ENCODE data around the gene EPN1. TPM values are rescaled to one million over a fixed set of nuclear protein-coding genes. Genes with fewer than 3 reads are reported as not detected.

The EPN1 gene
- total and polyA plus RNA-seq, 9 of the 15 experiments (the other 6 are each of a cell fraction or from before 2014, with no cell fraction given), result 0.08 to 138 (median 12.7) TPM

DNA sequence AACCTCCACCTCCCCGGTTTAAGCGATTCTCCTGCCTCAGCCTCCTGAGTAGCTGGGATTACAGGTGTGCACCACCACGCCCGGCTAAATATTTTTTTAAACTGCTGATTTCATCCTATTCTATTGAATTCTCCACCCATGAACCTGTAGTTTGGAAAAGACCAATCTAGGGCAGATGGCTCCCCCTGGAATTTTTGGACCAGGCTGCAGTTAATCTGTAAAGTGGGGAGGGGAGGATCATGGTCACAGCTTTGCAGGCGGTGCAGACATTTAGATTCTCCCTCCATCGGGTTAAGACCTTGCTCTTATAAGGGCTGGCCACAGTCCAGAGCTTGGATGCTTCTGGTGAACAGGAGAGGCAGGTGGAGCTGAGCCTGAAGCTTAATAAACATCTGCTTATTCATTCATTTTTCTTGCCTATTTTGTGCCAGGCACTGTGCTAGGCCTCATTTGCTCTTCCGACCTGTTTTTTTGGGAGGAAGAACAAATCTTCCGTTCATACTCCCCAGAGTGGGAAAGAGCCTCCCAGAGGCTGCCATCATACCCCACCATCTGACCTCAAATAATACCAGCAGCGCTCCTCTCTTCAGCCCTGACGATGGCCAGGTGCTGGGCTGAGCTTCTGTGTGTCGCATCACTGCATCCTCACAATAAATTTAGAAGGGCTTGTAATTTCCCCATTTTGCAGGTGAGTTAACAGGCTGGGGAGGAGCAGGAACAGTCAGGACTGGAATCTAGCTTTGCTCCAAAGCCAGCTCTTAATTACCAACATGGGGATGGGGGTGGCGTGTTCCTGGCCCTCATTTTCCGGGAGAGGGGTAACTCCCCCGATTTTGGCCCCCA lies 27.9 kb upstream of the EPN1 start:
- no peak for TF ChIP-seq MCM2 (IDR thresholded peaks at IDR 0.05; ENCODE audit: low read depth)
- TF ChIP-seq NFIC (IDR thresholded peaks at IDR 0.05), result 0 out of 2 replicates have a peak, but pooled peaks have one; percentile 11
- TF ChIP-seq, protein P1, sequence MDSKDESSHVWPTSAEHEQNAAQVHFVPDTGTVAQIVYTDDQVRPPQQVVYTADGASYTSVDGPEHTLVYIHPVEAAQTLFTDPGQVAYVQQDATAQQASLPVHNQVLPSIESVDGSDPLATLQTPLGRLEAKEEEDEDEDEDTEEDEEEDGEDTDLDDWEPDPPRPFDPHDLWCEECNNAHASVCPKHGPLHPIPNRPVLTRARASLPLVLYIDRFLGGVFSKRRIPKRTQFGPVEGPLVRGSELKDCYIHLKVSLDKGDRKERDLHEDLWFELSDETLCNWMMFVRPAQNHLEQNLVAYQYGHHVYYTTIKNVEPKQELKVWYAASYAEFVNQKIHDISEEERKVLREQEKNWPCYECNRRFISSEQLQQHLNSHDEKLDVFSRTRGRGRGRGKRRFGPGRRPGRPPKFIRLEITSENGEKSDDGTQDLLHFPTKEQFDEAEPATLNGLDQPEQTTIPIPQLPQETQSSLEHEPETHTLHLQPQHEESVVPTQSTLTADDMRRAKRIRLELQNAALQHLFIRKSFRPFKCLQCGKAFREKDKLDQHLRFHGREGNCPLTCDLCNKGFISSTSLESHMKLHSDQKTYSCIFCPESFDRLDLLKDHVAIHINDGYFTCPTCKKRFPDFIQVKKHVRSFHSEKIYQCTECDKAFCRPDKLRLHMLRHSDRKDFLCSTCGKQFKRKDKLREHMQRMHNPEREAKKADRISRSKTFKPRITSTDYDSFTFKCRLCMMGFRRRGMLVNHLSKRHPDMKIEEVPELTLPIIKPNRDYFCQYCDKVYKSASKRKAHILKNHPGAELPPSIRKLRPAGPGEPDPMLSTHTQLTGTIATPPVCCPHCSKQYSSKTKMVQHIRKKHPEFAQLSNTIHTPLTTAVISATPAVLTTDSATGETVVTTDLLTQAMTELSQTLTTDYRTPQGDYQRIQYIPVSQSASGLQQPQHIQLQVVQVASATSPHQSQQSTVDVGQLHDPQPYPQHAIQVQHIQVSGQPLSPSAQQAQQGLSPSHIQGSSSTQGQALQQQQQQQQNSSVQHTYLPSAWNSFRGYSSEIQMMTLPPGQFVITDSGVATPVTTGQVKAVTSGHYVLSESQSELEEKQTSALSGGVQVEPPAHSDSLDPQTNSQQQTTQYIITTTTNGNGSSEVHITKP (IDR thresholded peaks at IDR 0.05; ENCODE audit: partially characterized antibody), result peak; percentile 69
- TF ChIP-seq, protein P2, sequence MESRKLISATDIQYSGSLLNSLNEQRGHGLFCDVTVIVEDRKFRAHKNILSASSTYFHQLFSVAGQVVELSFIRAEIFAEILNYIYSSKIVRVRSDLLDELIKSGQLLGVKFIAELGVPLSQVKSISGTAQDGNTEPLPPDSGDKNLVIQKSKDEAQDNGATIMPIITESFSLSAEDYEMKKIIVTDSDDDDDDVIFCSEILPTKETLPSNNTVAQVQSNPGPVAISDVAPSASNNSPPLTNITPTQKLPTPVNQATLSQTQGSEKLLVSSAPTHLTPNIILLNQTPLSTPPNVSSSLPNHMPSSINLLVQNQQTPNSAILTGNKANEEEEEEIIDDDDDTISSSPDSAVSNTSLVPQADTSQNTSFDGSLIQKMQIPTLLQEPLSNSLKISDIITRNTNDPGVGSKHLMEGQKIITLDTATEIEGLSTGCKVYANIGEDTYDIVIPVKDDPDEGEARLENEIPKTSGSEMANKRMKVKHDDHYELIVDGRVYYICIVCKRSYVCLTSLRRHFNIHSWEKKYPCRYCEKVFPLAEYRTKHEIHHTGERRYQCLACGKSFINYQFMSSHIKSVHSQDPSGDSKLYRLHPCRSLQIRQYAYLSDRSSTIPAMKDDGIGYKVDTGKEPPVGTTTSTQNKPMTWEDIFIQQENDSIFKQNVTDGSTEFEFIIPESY (CRISPR knock-in tag; IDR thresholded peaks at IDR 0.05), result no peak
- TF ChIP-seq STAT5A (IDR thresholded peaks at IDR 0.05; ENCODE audit: borderline replicate concordance, low read length), result no peak
- TF ChIP-seq SMAD1 (IDR thresholded peaks at IDR 0.05; ENCODE audit: low read depth, low read length, partially characterized antibody), result no peak
- TF ChIP-seq, protein P3, sequence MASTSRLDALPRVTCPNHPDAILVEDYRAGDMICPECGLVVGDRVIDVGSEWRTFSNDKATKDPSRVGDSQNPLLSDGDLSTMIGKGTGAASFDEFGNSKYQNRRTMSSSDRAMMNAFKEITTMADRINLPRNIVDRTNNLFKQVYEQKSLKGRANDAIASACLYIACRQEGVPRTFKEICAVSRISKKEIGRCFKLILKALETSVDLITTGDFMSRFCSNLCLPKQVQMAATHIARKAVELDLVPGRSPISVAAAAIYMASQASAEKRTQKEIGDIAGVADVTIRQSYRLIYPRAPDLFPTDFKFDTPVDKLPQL (IDR thresholded peaks at IDR 0.05; ENCODE audit: extremely low read depth, insufficient read length), result no peak
- 0 out of 2 replicates have a peak, but pooled peaks have one; percentile 4 for TF ChIP-seq GABPB1 (CRISPR knock-in tag; IDR thresholded peaks at IDR 0.05)
- TF ChIP-seq NR1H2 (CRISPR knock-in tag; IDR thresholded peaks at IDR 0.05), result 0 out of 2 replicates have a peak, but pooled peaks have one; percentile 7
- TF ChIP-seq MYC (IDR thresholded peaks at IDR 0.05; ENCODE audit: low read depth, low read length), result no peak
- no peak for TF ChIP-seq MYC (CRISPR knock-in tag; IDR thresholded peaks at IDR 0.05; ENCODE audit: borderline replicate concordance, low read depth)
- no peak for TF ChIP-seq ZBTB7A (IDR thresholded peaks at IDR 0.05; ENCODE audit: borderline replicate concordance, control insufficient read depth, low read depth, low read length)
- in situ Hi-C loops (cut with MboI), result loop anchor here (25.0 kb wide), 2 partner anchors 510 to 665 kb away; partner anchors contain the start of genes TNNT1 and ZSCAN5A
- H3K9me3 ChIP-seq (replicated peaks; ENCODE audit: control insufficient read depth, insufficient read depth, low read depth, low read length), result no peaks in the 10 kb centered on the region

More for the DNA sequence above, 27.9 kb upstream of the EPN1 start:
- WGBS (ENCODE audit: insufficient coverage, low coverage, missing lambda C conversion rate), result 37% methylated on average over 14 of the region's 14 CpGs
- no peaks in the 10 kb centered on the region for H3K9me1 ChIP-seq (ENCODE audit: control insufficient read depth, insufficient read depth, low read length)
- peak overlapping the region; percentile 68 for H3K4me3 ChIP-seq
- H3K9ac ChIP-seq (ENCODE audit: insufficient read depth in 1 of 2, low read depth in 2 of 2, low read length in 2 of 2), result peak overlapping the region; percentile 89 to 98
- CTCF ChIA-PET (ENCODE audit: low intra/inter-chr PET ratio), result interaction anchor here (0.7 kb wide), 1 partner anchor 12 kb away, joined by 4 read pairs; no protein-coding TSS in a partner anchor
- peak overlapping the region; percentile 90 for H3K4me2 ChIP-seq (ENCODE audit: insufficient read depth, low read length)
- ATAC-seq (no peak), DNase-seq (ENCODE audit: extremely low read depth in 1 of 4, low spot score in 3 of 4) (no peak), FAIRE-seq (peak; percentile 56)
- peak overlapping the region; percentile 95; the same call in 1 of the 2 replicates for H2AFZ ChIP-seq (ENCODE audit: low read depth, low read length)
- H4K20me1 ChIP-seq (replicated peaks; ENCODE audit: control insufficient read depth, insufficient read depth, low read length), result no peaks in the 10 kb centered on the region
- peak overlapping the region; percentile 90 for H3K27ac ChIP-seq (ENCODE audit: extremely low read depth, low read depth, low read length)
- H3K4me1 ChIP-seq (replicated peaks in 1 of 2; ENCODE audit: control insufficient read depth in 2 of 2, insufficient read depth in 2 of 2, low read length in 2 of 2), result peaks cover 34 to 78% of the 10 kb centered on the region in 2 experiments
- POLR2A ChIA-PET, result interaction anchor here (0.5 to 1.8 kb wide), 8 partner anchors 9 to 444 kb away, joined by 3 to 7 read pairs (median 4); partner anchors contain the start of gene ZNF865
- H3K79me2 ChIP-seq (ENCODE audit: control insufficient read depth, insufficient read depth, low read length), result peaks cover 66% of the 10 kb centered on the region
- peaks cover 42% of the 10 kb centered on the region; the same call in 2 of the 3 replicates for H3K36me3 ChIP-seq (ENCODE audit: control insufficient read depth, insufficient read depth, low read length)
- BruUV-seq (replicated peaks), result no TSS peak
- H3K27me3 ChIP-seq (ENCODE audit: control insufficient read depth in 2 of 2, insufficient read depth in 2 of 2, low read length in 2 of 2), result no peaks in the 10 kb centered on the region
- intact Hi-C loops (cut with micrococcal nuclease), result no loop called here
